ENCODE data around the gene THAP8.

Gene THAP8

DNA sequence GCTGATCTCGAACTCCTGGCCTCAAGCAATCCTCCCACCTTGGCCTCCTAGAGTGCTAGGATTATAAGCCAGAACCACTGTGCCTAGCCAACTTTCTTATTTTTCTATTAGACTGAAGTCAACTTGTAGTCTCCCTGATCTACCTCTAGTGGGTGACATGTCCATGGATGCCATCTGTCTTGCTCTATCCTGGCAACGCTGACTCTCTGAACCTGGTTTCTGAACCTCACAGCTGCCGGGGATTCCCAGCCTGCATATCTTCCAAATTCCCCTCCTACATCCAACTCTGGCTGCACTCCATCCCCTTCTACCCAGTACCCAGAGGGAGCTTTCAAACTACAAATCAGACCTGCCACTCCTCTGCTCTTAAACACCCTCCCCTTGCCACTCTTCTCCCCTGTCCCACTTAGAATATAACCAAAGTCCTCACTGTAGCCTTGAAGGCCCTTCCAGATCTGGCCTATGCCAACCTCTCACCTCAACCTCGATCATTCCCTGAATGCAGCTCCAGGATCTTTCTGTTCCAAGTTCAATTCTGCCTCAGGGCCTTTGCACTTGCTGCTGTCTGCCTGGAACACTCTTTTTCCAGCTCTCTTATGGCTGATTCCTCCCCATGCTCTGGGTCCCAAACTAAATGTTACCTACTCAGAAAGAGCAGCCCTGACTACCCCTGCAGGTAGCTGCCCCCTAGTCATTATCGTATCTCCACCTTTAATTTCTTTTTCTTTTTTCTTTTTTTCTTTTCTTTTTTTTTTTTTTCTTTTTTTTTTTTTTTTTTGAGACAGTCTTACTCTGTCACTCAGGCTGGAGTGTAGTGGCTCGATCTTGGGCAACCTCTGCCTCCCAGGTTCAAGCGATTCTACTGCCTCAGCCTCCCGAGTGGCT is 23.6 kb downstream of the THAP8 start:
- no peak for DNase-seq (ENCODE audit: low spot score)

DNA sequence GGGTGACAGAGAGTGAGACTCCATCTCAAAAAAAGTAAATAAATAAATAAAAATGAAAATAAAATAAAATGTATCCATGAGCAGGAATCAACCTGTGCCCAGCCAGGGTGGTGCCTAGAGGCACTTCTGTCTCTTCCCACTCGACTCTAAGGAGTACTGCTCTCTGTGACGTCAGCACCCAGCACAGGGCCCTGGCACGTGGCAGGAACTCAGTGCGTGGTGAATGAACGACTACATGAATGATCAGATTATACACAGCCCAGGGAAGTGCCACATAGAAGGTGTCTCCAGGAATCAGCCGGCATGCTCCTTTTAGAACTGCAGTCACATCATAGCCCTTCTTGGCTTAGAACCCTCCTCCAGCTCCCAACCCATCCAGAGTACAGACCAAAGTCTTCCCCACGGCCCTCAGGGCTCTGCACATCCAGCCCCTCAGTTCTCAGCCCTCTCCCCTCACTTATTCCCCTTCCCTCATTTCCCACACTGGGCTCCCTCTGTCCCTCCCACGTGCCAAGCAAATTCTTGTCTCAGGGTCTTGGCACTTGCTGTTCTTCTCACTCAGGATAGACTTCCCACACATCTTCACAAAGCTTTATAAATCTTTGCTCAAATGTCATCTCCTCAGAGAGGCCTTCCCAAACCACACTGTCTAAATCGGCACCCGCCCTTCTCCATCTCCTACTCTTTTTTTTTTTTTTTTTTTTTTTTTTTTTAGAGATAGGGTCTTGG is 25.6 kb downstream of the THAP8 start:
- DNase-seq (ENCODE audit: low spot score): no peak

DNA sequence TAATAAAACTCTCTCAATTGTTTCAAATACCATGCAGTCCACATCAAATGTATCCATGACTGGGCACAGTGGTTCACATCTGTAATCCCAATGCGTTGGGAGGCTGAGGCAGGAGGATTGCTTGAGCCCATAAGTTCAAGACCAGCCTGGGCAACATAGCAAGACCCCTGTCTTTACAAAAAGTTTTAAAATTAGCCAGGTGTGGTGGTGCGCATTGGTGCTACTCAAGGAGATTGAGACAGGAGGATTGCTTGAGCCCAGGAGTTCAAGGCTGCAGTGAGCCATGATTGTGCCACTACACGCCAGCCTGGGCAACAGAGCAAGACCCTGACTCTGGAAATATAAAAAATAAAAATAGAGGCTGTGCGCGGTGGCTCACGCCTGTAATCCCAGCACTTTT is 26.4 kb downstream of the THAP8 start:
- DNase-seq (ENCODE audit: low spot score): no peak

GRCh38 chr19:36026091-36026876 is 27.8 kb downstream of the THAP8 start:
- DNase-seq (ENCODE audit: low spot score): no peak

GRCh38 chr19:36025541-36025940 is 28.5 kb downstream of the THAP8 start:
- DNase-seq (ENCODE audit: low spot score): no peak

- no peak for DNase-seq (ENCODE audit: low spot score)
These were observed 30.7 kb downstream of the THAP8 start for GRCh38 chr19:36023432-36023831.

- DNase-seq (ENCODE audit: low spot score): no peak
These were observed 34.9 kb downstream of the THAP8 start for GRCh38 chr19:36019061-36019670.

- DNase-seq (ENCODE audit: low spot score): peak; percentile 99
These were observed 39.8 kb downstream of the THAP8 start, which contains the start of gene ALKBH6 for GRCh38 chr19:36014012-36014924. TSS of gene ALKBH6 (minus strand) at chr19:36014213. CDS start at chr19:36013397, 816 bp downstream.

DNA sequence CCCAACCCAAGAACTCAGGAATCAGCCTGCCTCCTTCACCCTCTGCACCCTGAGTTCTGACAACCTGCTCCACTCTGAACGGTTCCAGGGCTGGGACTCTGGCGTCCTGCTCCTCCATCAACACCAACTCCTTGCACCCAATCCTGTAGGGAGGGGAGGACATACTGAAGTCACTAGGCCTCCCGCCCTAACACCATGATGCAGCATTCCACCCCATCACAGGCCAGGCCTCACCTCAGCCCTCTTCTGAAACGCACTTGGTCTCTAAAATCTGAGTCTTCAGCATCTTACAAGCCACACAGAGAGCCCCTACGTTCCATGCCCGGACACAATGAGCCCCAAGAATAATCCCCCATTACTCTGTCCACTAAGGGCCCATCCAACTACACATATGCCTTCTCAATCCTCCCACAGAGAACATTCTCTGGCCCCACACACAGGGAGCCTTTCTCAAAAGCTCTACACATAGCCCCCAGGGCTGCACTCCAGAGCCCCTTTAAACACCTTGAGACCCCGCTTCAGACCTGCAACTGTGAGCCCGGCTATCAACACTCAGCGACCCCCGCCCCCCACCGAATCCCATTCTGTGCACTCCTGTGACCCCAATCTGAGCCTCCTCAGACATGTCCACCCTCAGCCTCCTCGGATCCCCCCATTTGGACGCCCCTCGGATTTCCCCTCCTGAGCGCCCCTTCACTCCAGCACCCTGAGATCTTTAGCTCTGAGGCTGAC is 40.6 kb downstream of the THAP8 start:
- no peak for DNase-seq (ENCODE audit: low spot score)

GRCh38 chr19:36010402-36010801 is 43.7 kb downstream of the THAP8 start:
- no peak for DNase-seq (ENCODE audit: low spot score)

DNA sequence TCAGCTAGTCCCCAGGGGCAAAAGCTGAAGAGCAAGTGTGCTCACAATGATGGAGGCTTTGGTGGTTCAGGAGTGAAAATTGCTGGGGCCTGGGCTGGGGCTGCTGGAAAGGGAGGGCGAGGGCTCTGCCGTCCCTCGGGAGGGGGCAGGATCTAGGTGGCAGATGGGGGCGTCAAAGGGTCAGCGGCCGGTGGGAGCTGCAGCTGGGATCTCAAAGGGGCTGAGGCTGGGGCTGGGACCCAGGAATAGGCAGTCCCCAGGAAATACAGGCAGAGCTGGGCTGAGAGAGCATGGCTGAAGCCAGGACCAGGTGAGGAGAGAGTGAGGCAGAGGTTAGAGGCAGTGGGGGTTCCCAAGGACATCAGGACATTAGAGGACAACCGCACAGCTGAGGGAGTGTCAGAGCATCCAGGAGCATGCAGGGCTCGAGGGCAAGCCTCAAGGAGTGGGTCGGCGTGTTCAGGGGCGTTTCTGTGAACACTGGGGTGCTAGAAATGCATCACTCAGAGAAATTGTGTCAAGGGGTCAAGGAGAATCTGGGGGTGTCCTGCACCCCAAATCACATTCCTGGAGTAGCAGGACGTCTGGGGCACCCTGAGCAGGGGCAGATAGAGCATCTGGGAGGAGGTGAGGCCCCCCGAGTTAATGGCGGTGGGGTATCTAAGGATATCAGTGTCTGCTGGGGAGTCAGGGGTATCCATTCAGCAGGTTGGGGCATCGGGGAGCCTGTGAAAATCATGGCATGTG is 44.3 kb downstream of the THAP8 start:
- DNase-seq (ENCODE audit: low spot score): no peak

DNA sequence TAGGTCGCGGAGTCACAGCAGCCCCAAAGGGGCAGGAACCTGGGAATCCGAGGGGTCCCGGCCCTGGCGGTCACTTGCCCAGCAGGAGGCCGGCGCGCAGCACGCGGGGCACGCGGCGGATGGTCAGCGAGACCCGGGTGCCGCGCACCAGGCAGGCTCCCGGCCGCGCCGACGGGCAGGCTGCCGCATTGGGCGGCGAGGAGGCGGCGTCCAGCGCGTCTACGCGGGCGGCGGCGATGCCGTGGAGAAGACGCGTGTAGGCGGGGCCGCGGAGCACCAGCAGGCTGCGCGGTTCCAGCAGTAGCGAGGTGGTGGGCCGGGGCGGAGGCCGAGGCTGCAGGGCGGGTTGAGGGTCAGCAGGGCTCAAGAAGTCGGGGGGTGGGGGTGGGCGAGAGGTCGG is 44.9 kb downstream of the THAP8 start:
- DNase-seq (ENCODE audit: low spot score): peak; percentile 28

- no peak for DNase-seq (ENCODE audit: low spot score)
These were observed 45.6 kb downstream of the THAP8 start, which contains the start of gene SYNE4 for GRCh38 chr19:36008336-36008978. TSS of gene SYNE4 (minus strand) at chr19:36008813. CDS start at chr19:36008681, 132 bp downstream.

GRCh38 chr19:36006955-36007354 is 47.1 kb downstream of the THAP8 start:
- DNase-seq (ENCODE audit: low spot score): no peak

- DNase-seq (ENCODE audit: low spot score): no peak
These were observed 50.8 kb downstream of the THAP8 start for GRCh38 chr19:36003284-36003683.

DNA sequence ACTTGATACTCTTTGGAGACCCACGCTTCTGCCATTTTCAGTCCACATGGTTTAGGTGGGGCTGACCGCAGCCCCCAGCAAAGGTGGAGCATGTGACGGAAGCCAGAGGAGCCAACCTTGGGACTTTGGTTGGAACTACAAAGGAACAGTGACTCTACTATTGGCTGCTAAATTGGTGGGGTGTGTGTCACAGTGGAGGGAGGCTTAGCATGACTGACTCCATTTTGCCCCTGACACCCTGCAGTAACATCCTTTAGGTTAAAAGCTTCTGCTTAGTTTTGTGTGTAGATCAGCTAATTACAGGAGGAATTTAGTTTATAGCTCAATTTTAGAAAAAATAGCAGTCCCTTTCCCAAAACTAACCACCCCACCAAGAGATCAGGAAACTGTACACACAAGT is 52.5 kb downstream of the THAP8 start:
- DNase-seq (ENCODE audit: low spot score): no peak

- DNase-seq (ENCODE audit: low spot score): no peak
These were observed 57.3 kb downstream of the THAP8 start for GRCh38 chr19:35996777-35997176.

GRCh38 chr19:35995048-35995993 is 58.8 kb downstream of the THAP8 start, which contains the start of gene SDHAF1:
TSS of gene SDHAF1 (plus strand) at chr19:35995188. CDS start at chr19:35995275, 87 bp downstream.
- DNase-seq (ENCODE audit: low spot score): peak; percentile 93
